Endothelial cell of umbilical vein (primary cell): ENCODE measurements around the gene GLP1R.
"Not testable (repeated sequence)": the region's sequence is repeated elsewhere in the genome, so short reads cannot be mapped to it uniquely, and the experiment has no call there.

Experiments used
- EZH2 ChIP-seq: IDR thresholded peaks from 2 replicates; pipeline ENCODE4 v1.6.1; 2012; ENCODE audit warnings: borderline replicate concordance, low read depth, mild to moderate bottlenecking, moderate library complexity, low read length, inconsistent platforms; ENCODE audit not compliant: severe bottlenecking
- FOS ChIP-seq: IDR thresholded peaks from 2 replicates; pipeline ENCODE4 v1.6.1; 2011; ENCODE audit warnings: mild to moderate bottlenecking, low read length, moderate library complexity, borderline replicate concordance; ENCODE audit not compliant: insufficient read depth
- GATA2 ChIP-seq: IDR thresholded peaks from 2 replicates; pipeline ENCODE4 v1.7.0; 2011; ENCODE audit warnings: low read depth, mild to moderate bottlenecking, moderate library complexity, mixed read lengths, low read length; ENCODE audit not compliant: insufficient read length, insufficient read depth
- JUN ChIP-seq: IDR thresholded peaks from 2 replicates; pipeline ENCODE4 v1.6.1; 2011; ENCODE audit warnings: borderline replicate concordance, low read depth; ENCODE audit not compliant: insufficient read length, insufficient read depth
- MAX ChIP-seq: IDR thresholded peaks from 2 replicates; pipeline ENCODE4 v1.6.1; 2011; ENCODE audit not compliant: insufficient read depth, insufficient read length
- MYC ChIP-seq: IDR thresholded peaks from one replicate; pipeline ENCODE4 v1.6.1; 2011; ENCODE audit warnings: mild to moderate bottlenecking, low read depth, low read length
- POLR2A ChIP-seq: IDR thresholded peaks from 2 replicates; pipeline ENCODE4 v1.6.1; 2012; ENCODE audit warnings: low read depth, mild to moderate bottlenecking, control low read depth, low read length
- POLR2AphosphoS5 ChIP-seq: IDR thresholded peaks from 2 replicates; pipeline ENCODE4 v1.6.1; 2012; ENCODE audit warnings: low read depth, mild to moderate bottlenecking, control low read depth, low read length, moderate library complexity; ENCODE audit not compliant: insufficient read depth
- TF ChIP-seq, protein P1 (sequence below), 2 donors: IDR thresholded peaks; 1 replicate in 1 of 2; 2 replicates in 1 of 2; pipeline ENCODE4 v1.5.1; 2011; ENCODE audit warnings: low read length in 2 of 2, mild to moderate bottlenecking in 2 of 2, moderate library complexity in 2 of 2, control low read depth in 1 of 2, inconsistent platforms in 1 of 2, low read depth in 1 of 2; ENCODE audit not compliant: insufficient read depth in 1 of 2; ENCODE audit errors: extremely low read depth in 1 of 2

GRCh38 chr6:39134761-39135160, 86.2 kb downstream of the GLP1R start:
- TF ChIP-seq, protein P1, sequence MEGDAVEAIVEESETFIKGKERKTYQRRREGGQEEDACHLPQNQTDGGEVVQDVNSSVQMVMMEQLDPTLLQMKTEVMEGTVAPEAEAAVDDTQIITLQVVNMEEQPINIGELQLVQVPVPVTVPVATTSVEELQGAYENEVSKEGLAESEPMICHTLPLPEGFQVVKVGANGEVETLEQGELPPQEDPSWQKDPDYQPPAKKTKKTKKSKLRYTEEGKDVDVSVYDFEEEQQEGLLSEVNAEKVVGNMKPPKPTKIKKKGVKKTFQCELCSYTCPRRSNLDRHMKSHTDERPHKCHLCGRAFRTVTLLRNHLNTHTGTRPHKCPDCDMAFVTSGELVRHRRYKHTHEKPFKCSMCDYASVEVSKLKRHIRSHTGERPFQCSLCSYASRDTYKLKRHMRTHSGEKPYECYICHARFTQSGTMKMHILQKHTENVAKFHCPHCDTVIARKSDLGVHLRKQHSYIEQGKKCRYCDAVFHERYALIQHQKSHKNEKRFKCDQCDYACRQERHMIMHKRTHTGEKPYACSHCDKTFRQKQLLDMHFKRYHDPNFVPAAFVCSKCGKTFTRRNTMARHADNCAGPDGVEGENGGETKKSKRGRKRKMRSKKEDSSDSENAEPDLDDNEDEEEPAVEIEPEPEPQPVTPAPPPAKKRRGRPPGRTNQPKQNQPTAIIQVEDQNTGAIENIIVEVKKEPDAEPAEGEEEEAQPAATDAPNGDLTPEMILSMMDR (IDR thresholded peaks at IDR 0.05; ENCODE audit: extremely low read depth in 1 of 2, insufficient read depth in 1 of 2, low read depth in 1 of 2, low read length in 2 of 2), result not testable (repeated sequence)
- TF ChIP-seq EZH2, POLR2A, MAX, FOS, JUN, POLR2AphosphoS5, MYC, GATA2: not testable (repeated sequence)
